Subcutaneous adipose tissue (tissue), 4 donors: ENCODE data around the gene FTMT. TPM values are rescaled to one million over a fixed set of nuclear protein-coding genes. Genes with fewer than 3 reads are reported as not detected.

ENCODE experiments used
- CTCF ChIP-seq: fragments of 450-650 bp; IDR thresholded peaks from one replicate; pipeline ENCODE4 v1.5.1; 2016; ENCODE audit warnings: low read depth, mild to moderate bottlenecking, control low read depth, antibody characterized with exemption, moderate library complexity
- total RNA-seq, 4 donors: library from RNA; depleted of rRNA; stranded (reverse); fragments of >200 nt; gene quantifications; one replicate each; pipeline ENCODE4 v1.1.0, GENCODE V29; 2016

Gene FTMT
- total RNA-seq = not detected

- TF ChIP-seq CTCF = no peak
Measured at GRCh38 chr5:121851643-121852574, at the start of gene FTMT. Gene FTMT (plus strand): TSS chr5:121851882. CDS start chr5:121851964, 82 bp downstream.

- no peak for TF ChIP-seq CTCF
Measured at GRCh38 chr5:121805911-121806310, 45.8 kb upstream of the FTMT start.

GRCh38 chr5:121816164-121816563, 35.5 kb upstream of the FTMT start:
- TF ChIP-seq CTCF = no peak

- TF ChIP-seq CTCF = no peak
Measured at GRCh38 chr5:121819682-121820261, 31.9 kb upstream of the FTMT start.

GRCh38 chr5:121833617-121834016, 18.1 kb upstream of the FTMT start:
- TF ChIP-seq CTCF = no peak

GRCh38 chr5:121834021-121834420, 17.7 kb upstream of the FTMT start:
- TF ChIP-seq CTCF = no peak

GRCh38 chr5:121841892-121842291, 9.8 kb upstream of the FTMT start:
- TF ChIP-seq CTCF = no peak
